GM20431 (cell line): ENCODE results near the gene ATP6AP1.

ENCODE experiments used
- in situ Hi-C: fragments of 300-500 bp; cut with MseI, MboI; formaldehyde crosslinking; loops from one replicate; pipeline ENCODE4 v1.15.0; 2020; ENCODE audit warnings: low sequenced_read_pairs; ENCODE audit not compliant: unreplicated experiment

The ATP6AP1 gene

GRCh38 chrX:154443992-154444754, 15.7 kb downstream of the ATP6AP1 start, which contains the start of gene FAM50A:
Gene FAM50A (plus strand): TSS chrX:154444141. CDS start chrX:154444236, 95 bp downstream.
- in situ Hi-C loops = no loop called here

- in situ Hi-C loops = no loop called here
Measured at GRCh38 chrX:154444755-154445246, 16.3 kb downstream of the ATP6AP1 start.

GRCh38 chrX:154445776-154446175, 17.3 kb downstream of the ATP6AP1 start:
- in situ Hi-C loops = no loop called here

- in situ Hi-C loops = no loop called here
Measured at GRCh38 chrX:154446430-154446829, 18.0 kb downstream of the ATP6AP1 start.

- in situ Hi-C loops = no loop called here
Measured at GRCh38 chrX:154448484-154448883, 20.0 kb downstream of the ATP6AP1 start.

GRCh38 chrX:154449618-154450017, 21.1 kb downstream of the ATP6AP1 start:
- in situ Hi-C loops = no loop called here

GRCh38 chrX:154450312-154450711, 21.8 kb downstream of the ATP6AP1 start:
- in situ Hi-C loops = no loop called here

GRCh38 chrX:154452823-154453222, 24.3 kb downstream of the ATP6AP1 start:
- in situ Hi-C loops = no loop called here

GRCh38 chrX:154457491-154458115, 29.1 kb downstream of the ATP6AP1 start:
- in situ Hi-C loops = no loop called here

GRCh38 chrX:154458116-154458953, 29.9 kb downstream of the ATP6AP1 start, which contains the start of gene PLXNA3:
Gene PLXNA3 (plus strand): TSS chrX:154458281. CDS start chrX:154460184, 1,903 bp downstream.
- in situ Hi-C loops = no loop called here

GRCh38 chrX:154458954-154459778, 30.7 kb downstream of the ATP6AP1 start:
- in situ Hi-C loops = no loop called here

GRCh38 chrX:154459832-154460231, 31.4 kb downstream of the ATP6AP1 start:
- in situ Hi-C loops = no loop called here

GRCh38 chrX:154460326-154460725, 31.8 kb downstream of the ATP6AP1 start:
- in situ Hi-C loops = no loop called here

GRCh38 chrX:154462396-154462795, 33.9 kb downstream of the ATP6AP1 start:
- in situ Hi-C loops = no loop called here

- in situ Hi-C loops = no loop called here
Measured at GRCh38 chrX:154463611-154464220, 35.2 kb downstream of the ATP6AP1 start.

- in situ Hi-C loops = no loop called here
Measured at GRCh38 chrX:154464806-154465365, 36.4 kb downstream of the ATP6AP1 start.

GRCh38 chrX:154465601-154466000, 37.1 kb downstream of the ATP6AP1 start:
- in situ Hi-C loops = no loop called here

- in situ Hi-C loops = no loop called here
Measured at GRCh38 chrX:154466036-154466435, 37.6 kb downstream of the ATP6AP1 start.

GRCh38 chrX:154466907-154467306, 38.4 kb downstream of the ATP6AP1 start:
- in situ Hi-C loops = no loop called here
